ENCODE results near the gene GPR176.
"Not testable (repeated sequence)": the region's sequence is repeated elsewhere in the genome, so short reads cannot be mapped to it uniquely, and the experiment has no call there.

The GPR176 gene

GRCh38 chr15:39854161-39854560 is 65.9 kb downstream of the GPR176 start:
- FAIRE-seq: no peak

DNA sequence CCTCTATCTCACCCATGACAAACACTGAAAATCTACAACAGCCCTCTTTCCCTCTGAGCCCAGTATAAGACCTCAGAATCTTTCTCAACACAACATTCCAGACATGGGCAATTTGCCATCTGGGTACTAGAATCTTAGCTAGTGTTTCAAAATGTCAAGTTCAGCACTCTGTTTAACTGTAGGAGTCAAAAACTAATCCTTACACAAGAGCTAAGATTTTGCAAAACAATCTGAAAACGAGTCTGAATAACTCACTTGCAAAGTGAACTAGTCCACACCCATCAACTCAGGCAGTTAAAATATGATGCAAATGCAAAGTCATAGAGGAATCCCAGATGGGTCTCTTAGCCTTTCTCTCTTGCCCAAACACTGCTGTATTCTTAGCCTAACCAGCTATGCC is 67.8 kb downstream of the GPR176 start:
- no peak for FAIRE-seq

- FAIRE-seq: no peak
Observed at GRCh38 chr15:39851500-39852092, 68.5 kb downstream of the GPR176 start.

- no peak for FAIRE-seq
Observed at GRCh38 chr15:39850436-39850835, 69.6 kb downstream of the GPR176 start.

- no peak for FAIRE-seq
Observed at GRCh38 chr15:39846108-39846507, 74.0 kb downstream of the GPR176 start.

- FAIRE-seq: no peak
Observed at GRCh38 chr15:39845582-39845981, 74.5 kb downstream of the GPR176 start.

GRCh38 chr15:39843565-39843964 is 76.5 kb downstream of the GPR176 start:
- FAIRE-seq: no peak

DNA sequence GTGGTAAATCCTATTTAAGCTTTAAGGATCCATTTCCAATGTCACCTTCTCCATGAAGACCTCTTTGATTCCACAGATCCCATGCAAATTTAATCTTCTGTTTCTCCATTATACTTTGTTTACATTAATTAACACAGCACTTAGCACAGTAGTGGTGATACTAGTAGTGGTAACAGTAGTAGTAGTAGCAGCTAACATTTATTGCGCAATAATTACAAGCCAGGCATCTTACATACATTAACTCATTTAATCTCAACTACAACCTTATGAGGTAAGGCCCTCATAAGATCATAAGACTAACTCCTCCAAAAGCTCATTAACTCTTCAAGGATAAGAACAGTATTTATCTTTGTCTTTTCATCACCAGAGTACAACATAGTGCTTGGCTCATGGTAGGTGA is 82.6 kb downstream of the GPR176 start:
- no peak for FAIRE-seq

GRCh38 chr15:39835550-39835949 is 84.5 kb downstream of the GPR176 start:
- no peak for FAIRE-seq

DNA sequence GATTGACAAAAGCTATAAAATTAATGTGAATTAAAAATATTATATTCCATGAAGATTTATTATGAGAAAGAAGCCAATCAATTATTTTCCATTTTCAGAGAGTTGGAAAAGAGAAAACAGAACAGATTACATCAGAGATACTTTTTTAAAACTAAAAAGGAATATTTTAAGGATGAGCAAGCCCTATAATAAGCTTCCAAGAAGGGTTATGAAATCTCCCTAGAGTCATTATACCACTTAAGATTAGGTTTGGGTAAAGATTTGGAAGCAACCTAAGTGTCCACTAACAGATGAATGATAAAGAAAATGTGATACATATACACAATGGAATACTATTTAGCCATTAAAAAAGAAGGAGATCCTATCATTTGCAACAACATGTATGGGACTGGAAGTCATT is 85.8 kb downstream of the GPR176 start:
- no peak for FAIRE-seq

DNA sequence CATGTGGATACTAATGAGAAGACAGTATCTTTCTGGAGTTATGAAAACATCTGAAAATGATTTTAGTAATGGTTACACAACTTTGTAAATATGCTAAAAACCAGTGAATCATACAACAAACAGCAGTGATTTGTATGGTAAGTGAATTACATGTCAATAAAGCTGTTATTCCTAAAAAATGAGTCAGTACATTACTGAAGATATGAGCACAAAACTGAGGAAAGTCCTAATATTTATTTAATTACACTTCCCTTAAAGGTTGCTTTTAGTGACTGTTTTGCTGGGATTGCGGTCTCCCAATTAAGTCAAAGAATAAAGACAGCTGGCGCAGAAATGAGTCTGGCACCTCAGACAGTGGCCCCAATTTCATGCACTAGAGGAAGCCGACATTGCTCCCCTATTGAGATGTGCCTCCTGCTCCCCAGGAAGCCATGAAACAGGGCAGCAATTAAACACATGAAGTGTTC is 86.5 kb downstream of the GPR176 start:
- FAIRE-seq: no peak

GRCh38 chr15:39830166-39830565 is 89.9 kb downstream of the GPR176 start:
- FAIRE-seq: no peak

- FAIRE-seq: no peak
Observed at GRCh38 chr15:39828374-39828931, 91.6 kb downstream of the GPR176 start.

DNA sequence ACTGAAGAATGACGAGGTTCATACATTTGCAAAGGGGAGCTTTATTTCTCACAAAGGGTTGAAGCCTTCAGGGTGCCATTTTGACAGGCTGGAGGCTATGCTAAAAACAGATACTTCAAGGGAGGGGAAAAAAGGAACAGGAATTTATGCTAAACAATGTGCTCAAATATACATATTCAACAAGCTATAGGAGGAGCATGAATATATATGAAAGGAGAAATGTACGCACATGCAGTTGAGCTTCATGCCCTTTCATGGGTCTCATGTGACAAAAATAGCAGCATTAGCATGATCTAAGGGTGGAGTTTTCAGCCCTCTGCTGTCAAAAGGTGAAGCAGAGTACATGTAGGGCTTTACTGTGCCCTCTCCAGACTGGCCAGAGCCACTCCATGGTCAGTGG is 93.1 kb downstream of the GPR176 start:
- no peak for FAIRE-seq

GRCh38 chr15:39823634-39824033 is 96.4 kb downstream of the GPR176 start:
- no peak for FAIRE-seq

DNA sequence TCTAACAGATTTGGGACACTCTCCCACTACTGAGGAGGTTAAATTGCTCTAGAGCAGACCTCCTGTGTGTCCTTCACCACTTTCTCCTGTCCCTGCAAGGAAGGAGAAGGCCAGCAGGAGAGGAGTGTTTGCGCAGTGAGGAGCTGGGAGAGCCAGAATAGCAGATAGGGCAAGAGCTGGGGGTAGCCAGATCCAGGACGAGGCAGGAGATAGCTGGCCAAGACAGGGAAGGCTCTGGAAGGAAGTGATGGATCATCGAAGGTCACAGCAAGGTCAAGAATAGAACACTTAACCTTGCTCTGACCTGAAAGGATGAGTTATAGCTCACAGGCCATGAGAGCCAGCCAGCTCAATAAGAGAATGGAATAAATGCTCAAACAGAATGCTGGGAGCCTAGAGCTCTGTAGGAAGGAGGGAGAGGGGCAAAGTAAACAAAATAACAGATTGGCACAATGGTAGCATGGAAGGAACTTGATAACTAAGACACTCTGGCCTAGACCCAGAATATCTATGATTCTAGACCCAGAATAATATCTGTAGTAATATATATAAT is 99.9 kb downstream of the GPR176 start:
- FAIRE-seq: no peak

DNA sequence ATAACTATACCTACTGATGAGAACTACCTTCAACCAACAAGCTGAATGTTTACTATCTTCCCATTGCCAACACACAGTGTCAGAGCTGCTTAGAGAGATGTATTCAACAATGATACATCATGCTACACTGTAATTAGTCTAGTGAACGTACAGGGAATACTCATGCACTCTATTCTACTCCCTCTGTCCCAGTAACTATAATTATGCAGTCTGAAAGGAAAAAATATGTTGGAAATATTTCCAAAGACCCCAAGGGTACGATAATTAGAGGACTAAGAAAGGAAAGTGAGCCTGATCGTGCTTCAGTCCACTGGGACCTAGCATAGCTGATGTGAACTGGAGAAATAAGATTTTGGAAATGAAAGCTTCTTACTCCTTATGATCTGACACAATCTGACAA is 100.5 kb downstream of the GPR176 start:
- no peak for FAIRE-seq

GRCh38 chr15:39817892-39818291 is 102.2 kb downstream of the GPR176 start:
- no peak for FAIRE-seq

- FAIRE-seq: no peak
Observed at GRCh38 chr15:39814489-39814888, 105.6 kb downstream of the GPR176 start.

DNA sequence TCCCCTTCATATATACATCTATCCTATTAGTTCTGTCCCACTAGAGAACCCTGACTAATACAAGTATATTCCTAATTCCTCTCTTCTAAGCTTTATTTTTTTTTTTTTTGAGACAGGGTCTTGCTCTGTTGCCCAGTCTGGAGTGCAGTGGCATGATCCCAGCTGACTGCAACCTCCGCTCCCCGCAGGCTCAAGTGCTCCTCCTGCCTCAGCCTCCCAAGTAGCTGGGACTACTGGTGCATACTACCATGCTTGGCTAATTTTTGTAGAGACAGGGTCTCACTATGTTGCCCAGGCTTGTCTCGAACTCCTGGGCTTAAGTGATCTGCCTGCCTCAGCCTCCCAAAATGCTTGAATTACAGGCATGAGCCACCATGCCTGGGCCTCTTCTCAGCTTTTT is 107.4 kb downstream of the GPR176 start:
- FAIRE-seq: not testable (repeated sequence)

DNA sequence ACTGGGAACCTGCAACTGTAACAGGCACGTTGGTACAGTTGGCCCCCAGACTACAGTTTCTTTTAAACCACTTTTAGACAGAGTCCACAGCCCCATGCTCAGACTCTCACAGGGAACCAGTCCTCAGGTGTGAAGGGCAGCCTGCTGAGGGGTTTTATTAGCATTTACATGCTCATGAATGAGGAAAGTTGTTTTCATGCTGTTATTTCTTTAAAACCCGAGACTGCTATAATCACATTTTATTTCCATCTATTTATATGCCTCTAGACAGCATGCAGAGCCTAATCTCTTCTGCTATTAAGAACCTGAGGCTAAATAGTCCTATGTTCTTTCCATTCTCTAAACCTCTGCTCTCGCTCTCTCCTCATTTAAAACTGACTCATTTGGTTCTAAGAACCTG is 111.2 kb downstream of the GPR176 start:
- no peak for FAIRE-seq

GRCh38 chr15:39807791-39808190 is 112.3 kb downstream of the GPR176 start:
- FAIRE-seq: no peak

DNA sequence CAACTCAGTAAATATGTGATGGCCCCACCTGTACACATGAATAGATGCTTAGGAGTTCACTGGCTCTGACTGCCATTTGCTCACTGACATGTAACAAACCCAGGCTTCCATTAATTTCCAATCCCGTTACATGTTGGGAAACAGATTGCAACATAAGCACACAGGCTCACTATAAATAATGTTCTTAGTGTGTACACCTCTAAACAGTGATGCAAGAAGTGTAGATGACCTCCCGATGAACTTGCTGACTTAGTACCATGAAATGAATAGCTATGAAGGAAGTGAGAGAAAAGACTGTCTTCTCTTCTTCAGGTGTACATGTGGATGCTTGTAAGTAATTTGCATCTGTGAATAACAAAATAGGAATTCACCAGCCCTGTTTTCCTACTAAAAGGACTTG is 116.0 kb downstream of the GPR176 start:
- FAIRE-seq: no peak

GRCh38 chr15:39803016-39803415 is 117.0 kb downstream of the GPR176 start:
- no peak for FAIRE-seq
